ENCODE results near the gene CAMK1D.

CAMK1D gene

DNA sequence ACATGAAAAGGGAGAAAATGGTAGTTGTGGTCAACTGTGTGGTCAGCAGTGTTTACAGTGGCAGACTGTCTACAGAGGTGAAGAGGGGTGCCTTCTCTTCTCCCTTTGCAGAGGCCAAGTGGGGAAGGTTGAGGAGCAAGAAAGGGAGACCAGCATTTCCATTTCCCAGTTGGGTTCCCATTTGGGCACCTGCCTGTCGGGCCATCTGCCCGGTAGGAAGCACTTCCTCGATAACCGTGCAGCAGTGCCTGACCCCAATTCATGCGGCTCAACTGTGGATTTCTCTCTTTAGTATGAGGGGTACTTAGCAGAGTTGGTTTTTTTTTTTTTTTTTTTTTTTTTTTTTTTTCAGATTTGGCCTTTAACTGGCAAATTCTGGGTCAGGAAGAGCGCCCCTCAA, 525.2 kb downstream of the CAMK1D start:
- in situ Hi-C loops (cut with MboI; ENCODE audit: low sequenced_read_pairs): no loop called here

DNA sequence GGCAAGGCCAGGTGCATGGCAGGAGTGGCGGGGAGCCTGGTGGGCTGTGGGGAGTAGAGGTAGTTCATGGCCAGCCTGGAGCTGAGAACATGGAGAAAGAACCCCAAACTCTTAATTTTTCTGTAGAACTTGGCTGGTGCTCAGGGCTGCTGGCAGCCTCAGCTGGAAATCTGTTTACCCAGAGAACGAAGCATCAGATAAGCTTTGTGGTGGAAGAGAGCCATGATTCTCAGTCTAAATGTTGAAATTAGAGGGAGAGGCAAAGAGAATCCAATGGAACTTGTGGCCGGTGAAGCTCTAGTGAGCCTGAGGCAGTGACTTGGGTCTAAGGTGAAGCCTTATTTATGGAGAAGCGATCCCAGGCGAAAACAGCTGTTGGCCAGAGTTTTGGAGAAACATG, 525.8 kb downstream of the CAMK1D start:
- in situ Hi-C loops (cut with MboI; ENCODE audit: low sequenced_read_pairs): no loop called here

DNA sequence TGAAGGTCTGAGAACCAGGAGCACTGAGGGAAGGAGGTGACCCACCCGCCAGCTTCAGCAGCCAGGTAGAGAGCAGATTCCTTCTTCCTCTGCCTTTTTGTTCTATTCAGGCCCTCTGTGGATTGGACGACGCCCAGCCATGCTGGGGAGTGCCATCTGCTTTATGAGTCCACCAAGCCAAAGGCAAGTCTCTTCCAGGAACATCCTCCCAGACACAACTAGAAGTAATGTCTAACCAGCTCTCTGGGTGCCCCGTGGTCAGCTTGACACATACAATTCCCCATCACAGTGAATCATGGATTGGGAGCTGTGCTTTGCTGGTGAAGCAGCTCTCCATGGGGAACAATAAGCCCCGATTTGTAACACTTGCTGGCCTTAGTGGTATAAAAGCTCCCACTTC, 526.9 kb downstream of the CAMK1D start:
- in situ Hi-C loops (cut with MboI; ENCODE audit: low sequenced_read_pairs): no loop called here

DNA sequence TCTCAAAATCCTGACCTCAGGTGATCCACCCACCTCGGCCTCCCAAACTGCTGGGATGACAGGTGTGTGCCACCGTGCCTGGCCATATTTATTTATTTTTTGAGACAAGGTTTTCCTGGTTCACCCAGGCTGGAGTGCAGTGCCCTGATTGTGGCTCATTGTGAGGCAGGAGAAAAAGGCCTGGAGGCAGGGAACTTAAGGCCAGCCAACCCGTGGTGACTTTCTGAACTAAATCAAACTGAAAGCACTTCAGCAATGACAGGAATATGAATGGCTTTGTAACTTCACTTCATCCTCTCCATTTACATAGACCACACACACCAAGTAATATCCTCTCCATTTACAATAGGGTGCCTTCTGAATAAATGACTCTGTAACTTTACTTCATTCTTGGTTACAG, 527.8 kb downstream of the CAMK1D start:
- in situ Hi-C loops (cut with MboI; ENCODE audit: low sequenced_read_pairs): no loop called here

- in situ Hi-C loops (cut with MboI; ENCODE audit: low sequenced_read_pairs): no loop called here
Measured at GRCh38 chr10:12880423-12880822, 531.1 kb downstream of the CAMK1D start.

- in situ Hi-C loops (cut with MboI; ENCODE audit: low sequenced_read_pairs): no loop called here
Measured at GRCh38 chr10:12884851-12885250, 535.5 kb downstream of the CAMK1D start.
